Activated CD4-positive, CD25-positive, alpha-beta regulatory T cell treated with anti-CD3 and anti-CD28 coated beads, Interleukin-2, amount 50 U/mL, for 16 hours (primary cell): ENCODE measurements around the gene WDR4.
"Not testable (repeated sequence)": the region's sequence is repeated elsewhere in the genome, so short reads cannot be mapped to it uniquely, and the experiment has no call there.

ENCODE experiments used
- DNase-seq: peaks from one replicate; pipeline ENCODE4 v3.0.0-alpha.2; 2020; ENCODE audit warnings: low read depth, low spot score

The WDR4 gene

DNA sequence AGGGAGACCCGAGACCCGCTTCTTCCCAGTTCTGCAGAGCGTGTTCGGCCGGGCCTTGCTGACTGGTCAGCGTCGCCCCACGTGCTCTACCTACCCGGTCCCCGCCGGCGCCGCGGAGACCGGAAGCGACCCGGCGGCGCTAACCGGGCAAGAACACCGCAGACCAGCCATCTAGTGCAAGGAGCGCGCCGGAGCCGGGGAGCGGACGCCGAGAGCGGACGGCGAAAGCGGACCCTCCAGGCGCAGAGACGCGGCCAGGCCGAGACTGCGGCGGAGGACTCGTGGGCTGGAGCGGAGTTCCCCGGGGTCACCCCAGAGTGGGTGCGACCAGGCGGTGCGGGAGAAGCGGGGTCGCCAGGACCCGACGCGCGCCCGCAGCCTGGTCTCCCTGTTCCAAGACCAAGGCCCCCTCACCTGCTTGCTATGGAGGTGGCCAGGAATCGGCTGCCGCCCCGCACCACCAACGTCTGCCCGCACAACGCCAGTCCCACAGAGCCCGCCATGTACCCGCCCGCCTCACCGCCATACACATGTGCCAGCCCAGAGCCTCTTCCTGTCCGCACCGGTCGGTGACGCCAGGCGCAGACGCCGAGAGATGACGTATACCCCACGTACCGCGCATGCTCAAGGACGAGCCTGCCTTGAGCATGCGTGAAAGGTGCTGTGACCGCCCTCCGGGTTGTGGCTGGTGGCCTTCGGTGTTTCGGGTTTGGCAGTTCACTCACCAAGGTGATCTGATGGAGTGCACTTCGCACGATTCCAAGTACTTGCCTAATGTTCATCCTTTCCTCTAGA, at the start of gene WDR4:
Gene WDR4 (minus strand): TSS at position 547 of the 795 bp plus-strand sequence. CDS start 44 bp downstream, at position 503.
- peak; percentile 98 for DNase-seq

DNA sequence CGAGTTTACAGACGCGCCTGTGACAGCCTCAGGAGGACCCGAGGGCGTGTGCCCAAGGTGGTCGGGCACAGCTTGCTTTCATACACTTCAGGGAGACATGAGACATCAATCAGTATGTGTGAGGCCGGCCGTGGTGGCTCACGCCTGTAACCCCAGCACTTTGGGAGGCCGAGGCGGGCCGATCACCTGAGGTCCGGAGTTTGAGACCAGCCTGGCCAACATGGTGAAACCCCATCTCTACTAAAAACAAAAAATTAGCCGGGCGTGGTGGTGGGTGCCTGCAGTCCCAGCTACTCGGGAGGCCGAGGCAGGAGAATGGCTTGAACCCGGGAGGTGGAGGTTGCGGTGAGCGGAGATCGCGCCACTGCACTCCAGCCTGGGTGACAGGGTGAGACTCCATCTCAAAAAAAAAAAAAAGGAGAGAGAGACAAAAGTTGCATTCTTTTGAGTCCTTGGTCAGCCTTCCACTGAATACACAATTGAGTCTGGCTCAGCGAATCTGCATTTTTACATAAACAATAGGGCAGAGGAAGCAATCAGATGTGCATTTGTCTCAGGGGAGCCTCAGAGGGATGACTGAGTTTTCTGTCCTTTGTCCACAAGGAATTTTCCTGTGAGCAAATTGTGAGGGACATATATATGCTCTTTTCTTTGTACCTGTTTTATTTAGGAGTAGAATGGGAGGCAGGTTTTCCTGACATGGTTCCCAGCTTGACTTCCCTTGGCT, 48.3 kb upstream of the WDR4 start:
- not testable (repeated sequence) for DNase-seq

DNA sequence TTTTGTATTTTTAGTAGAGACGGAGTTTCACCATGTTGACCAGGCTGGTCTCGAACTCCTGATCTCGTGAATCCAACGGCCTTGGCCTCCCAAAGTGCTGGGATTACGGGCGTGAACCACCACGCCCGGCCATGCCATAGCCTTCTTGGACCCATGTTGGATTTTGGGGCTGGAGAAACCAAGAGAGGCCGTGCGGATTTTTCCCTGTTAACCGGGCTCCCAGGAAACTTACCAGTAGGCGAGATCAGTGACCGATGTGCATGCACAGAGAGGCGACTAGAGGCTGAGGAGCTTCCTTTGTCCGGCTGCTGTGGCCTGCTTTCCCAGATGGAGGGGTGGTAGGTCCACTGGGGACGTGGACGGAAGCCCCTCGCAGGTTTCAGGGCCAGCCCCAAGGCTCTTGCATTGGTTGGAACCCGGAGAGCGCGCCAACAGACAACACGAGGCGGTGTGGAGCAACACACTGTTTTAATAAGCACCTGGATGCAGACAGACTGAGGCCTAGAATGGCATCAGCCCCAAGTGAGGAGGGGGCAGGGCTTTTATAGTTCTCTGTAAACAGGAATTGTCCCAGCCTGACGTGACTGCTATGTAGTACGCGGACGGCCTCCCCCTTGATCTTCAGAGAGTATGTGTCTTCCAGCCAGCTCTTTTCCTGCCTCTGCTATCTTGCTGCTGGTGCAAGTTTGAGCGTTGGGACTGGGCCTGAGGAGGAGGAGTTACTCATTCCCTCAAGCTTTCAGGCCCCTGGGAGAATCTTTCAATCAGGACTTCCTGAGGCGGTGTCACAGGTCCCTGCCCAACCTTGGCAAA, 46.0 kb upstream of the WDR4 start, which contains the start of gene ERVH48-1:
Gene ERVH48-1 (minus strand): TSS at position 517 of the 813 bp plus-strand sequence. CDS start 6,624 bp downstream, outside the sequence.
- DNase-seq = no peak

- DNase-seq = no peak
Measured at GRCh38 chr21:42924433-42924751, 45.1 kb upstream of the WDR4 start.

DNA sequence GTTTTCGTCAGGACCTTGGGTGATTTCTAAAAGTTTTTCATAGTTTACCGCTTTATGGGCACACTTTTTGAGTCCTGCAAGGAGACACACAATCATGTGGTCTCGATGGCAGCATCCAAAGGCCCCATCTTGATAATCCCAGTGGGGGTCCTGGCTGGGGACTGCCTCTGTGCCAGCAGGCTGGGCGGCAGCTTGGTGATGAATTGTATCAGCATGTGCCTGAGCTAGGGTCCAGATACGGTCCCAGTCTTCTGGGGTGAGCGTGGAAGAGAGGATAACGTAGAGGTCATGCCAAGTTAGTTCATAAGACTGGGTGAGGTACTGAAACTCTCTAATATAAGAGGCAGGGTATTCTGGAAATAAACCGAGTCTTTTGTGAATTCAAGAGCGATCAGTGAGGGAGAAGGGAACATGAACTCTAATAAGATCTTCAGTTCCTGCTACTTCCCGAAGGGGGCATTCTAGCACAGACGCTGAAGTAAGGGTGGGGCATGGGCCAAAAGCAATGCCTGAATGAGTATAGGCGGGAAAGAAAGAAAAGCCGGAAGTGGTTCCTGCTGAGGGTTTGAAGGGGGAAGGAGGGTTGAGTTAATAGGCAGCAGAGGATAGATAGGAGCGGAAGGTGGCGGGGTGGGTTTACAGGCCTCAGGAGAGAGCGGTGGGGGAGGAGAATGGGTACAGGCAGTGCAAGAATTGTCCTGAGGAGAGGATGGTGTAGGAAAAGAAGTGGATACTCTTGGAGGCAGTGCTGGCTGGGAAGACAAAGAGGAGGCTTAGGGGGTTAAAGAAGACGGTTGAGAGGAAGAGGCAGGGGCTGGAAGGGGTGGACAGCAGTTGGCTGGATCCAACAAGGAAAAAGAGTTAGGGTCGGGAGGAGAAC, 44.5 kb upstream of the WDR4 start:
- peak; percentile 34 for DNase-seq

DNA sequence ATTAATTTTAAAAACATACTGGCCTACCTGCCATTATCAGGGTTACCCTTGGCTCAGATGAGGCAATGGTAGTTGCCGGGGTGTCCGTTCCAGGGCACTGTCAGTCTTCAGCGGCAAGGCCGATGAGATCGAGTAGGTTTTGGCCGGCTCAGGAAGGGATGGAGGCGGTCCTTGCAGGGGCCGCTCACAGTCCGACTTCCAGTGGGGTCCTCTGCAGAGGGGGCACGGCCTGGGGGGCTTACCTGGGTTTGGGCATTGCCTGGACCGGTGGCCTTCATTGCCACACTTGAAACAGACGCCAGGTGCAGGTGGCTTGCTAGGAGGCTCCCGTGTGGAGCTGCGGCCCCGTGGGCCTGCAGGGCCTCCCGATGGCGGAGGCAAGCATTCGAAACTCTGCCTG, 43.6 kb upstream of the WDR4 start:
- no peak for DNase-seq

DNA sequence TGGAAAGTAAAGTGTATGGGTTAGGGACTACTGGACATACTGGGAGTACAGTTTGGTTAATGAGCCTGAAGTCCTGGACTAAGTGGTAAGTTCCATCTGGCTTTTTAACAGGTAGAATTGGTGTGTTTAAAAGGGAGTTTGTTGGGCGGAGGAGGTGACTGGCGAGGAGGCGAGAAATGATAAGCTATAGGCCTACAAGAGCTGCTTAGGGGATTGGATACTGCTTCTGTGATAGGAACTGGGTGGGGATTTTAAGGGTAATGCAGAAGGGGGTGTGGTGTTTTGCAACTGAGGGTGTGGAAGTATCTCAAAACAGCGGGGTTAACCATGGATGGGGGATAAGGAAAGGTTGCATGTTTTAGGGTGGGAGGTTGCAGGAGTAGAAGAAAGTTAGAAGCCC, 42.6 kb upstream of the WDR4 start:
- no peak for DNase-seq

- no peak for DNase-seq
Measured at GRCh38 chr21:42918291-42918690, 39.0 kb upstream of the WDR4 start.

DNA sequence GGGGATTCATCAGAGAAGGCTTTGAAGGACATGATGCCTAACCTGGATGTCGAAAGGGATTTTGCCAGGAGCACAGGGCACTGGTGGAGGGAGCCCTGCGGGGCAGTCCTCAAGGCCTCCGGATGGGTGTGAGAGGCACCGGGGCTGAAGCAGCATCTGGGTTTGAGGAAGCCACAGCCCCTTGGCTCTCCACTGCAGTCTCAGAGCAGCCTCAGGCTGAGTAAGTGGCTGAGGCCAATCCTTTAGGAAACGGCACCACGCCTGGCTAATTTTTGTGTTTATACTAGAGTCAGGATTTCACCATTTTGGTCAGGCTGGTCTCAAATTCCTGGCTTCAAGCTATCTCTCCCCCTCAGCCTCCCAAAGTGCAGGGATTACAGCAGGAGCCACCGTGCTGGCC, 34.1 kb upstream of the WDR4 start:
- no peak for DNase-seq

GRCh38 chr21:42911920-42912319, 32.6 kb upstream of the WDR4 start:
- not testable (repeated sequence) for DNase-seq

- DNase-seq = not testable (repeated sequence)
Measured at GRCh38 chr21:42908484-42908883, 29.1 kb upstream of the WDR4 start.

GRCh38 chr21:42906233-42906632, 26.9 kb upstream of the WDR4 start:
- no peak for DNase-seq

- DNase-seq = no peak
Measured at GRCh38 chr21:42905195-42905594, 25.9 kb upstream of the WDR4 start.

GRCh38 chr21:42903817-42904216, 24.5 kb upstream of the WDR4 start:
- DNase-seq = no peak

DNA sequence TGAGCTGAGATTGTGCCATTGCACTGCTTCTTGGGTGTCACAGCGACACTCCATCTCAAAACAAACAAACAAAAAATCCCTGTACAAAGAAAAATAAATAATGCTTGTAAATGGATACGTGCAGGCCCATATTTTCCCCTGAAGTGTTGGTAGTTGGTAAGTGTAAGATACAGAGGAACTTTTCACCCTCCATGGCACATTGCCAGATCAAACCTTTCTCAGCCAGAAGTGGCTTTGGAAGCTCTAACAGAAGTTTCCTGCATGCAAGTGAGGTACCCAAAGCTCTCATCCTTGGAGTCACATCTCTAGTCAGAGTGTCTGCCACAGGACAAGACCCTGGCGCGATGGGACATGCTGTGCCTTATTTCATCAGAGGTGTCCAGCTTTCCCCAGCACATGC, 21.1 kb upstream of the WDR4 start:
- DNase-seq = no peak

- peak; percentile 100 for DNase-seq
Measured at GRCh38 chr21:42892931-42893755, 13.8 kb upstream of the WDR4 start, which contains the start of gene NDUFV3. Gene NDUFV3 (plus strand): TSS chr21:42893309. CDS start chr21:42893334, 25 bp downstream.

GRCh38 chr21:42892582-42892930, 13.2 kb upstream of the WDR4 start:
- no peak for DNase-seq

DNA sequence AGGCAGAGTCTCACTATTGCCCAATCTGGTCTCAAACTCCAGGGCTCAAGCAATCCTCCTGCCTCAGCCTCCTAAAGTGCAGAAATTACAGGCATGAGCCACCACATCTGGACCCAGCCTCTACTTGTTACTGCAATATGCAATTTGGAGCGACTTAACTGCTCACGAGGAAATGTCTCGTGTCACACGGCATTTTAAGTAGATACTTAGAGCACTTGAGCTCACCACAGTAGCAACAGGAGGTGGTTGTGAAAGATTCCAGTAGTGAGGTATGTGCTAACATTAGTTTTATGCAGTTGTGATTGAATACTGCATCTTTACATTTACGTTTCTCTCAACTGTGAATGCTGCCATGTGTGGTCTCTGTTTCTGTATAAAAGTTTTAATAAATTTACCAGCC, 8.0 kb upstream of the WDR4 start:
- DNase-seq = no peak

DNA sequence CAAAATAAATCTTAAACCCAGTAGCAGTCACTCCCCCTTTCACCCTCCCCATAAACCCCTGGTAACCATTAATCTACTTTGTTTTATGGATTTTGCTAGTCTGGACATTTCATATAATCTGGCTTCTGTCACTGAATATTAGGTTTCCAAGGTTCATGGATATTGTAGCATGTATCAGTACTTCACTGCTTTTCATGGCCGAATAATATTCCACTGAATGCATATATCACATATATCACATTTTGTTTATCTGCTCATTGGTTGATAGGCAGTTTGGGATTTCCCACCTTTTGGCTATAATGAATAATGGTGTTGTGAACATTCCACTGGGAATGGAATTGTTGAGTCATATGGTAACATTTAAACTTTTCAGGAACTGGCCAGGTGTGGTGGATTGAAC, 4.6 kb upstream of the WDR4 start:
- no peak for DNase-seq

- no peak for DNase-seq
Measured at GRCh38 chr21:42880352-42880751, 1.0 kb upstream of the WDR4 start.
